ENCODE results near the gene CCHCR1. TPM values are rescaled to one million over a fixed set of nuclear protein-coding genes. Genes with fewer than 3 reads are reported as not detected.

Gene CCHCR1
- total RNA-seq, 2 donors from 2014 or later, result 20.3 to 37.4 TPM

DNA sequence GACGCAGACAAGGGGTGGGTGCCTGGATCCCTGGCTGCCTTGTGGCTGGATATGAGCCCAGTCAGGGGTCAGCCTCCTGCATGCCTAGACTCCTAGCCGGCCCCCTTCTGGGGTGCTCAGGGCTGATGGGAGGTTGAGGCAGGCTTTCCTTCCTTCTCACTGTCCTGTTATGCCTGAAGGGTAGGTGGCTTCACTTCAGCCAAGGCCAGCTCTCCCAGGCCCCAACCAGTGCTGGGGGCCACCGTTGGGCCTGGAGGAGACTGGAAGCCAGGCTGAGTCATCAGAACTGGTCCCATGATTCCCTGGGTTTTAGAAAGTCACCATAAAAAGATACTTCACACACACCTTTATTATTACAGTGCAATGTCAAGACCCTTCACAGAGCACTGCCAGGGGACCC, 15.8 kb upstream of the CCHCR1 start:
- no peak overlapping the region for H3K4me3 ChIP-seq
- H3K36me3 ChIP-seq, result no peaks in the 10 kb centered on the region
- no peaks in the 10 kb centered on the region for H3K4me1 ChIP-seq (replicated peaks)
- TF ChIP-seq, protein P1, sequence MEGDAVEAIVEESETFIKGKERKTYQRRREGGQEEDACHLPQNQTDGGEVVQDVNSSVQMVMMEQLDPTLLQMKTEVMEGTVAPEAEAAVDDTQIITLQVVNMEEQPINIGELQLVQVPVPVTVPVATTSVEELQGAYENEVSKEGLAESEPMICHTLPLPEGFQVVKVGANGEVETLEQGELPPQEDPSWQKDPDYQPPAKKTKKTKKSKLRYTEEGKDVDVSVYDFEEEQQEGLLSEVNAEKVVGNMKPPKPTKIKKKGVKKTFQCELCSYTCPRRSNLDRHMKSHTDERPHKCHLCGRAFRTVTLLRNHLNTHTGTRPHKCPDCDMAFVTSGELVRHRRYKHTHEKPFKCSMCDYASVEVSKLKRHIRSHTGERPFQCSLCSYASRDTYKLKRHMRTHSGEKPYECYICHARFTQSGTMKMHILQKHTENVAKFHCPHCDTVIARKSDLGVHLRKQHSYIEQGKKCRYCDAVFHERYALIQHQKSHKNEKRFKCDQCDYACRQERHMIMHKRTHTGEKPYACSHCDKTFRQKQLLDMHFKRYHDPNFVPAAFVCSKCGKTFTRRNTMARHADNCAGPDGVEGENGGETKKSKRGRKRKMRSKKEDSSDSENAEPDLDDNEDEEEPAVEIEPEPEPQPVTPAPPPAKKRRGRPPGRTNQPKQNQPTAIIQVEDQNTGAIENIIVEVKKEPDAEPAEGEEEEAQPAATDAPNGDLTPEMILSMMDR (IDR thresholded peaks at IDR 0.05), result no peak
- TF ChIP-seq POLR2A (IDR thresholded peaks at IDR 0.05), result no peak
- no peak for TF ChIP-seq POLR2AphosphoS5 (IDR thresholded peaks at IDR 0.05)
- intact Hi-C loops (cut with DNase I), result no loop called here
- H3K27ac ChIP-seq, result no peak overlapping the region
- 51% methylated on average over 3 of the region's 3 CpGs for WGBS
- no peaks in the 10 kb centered on the region for H3K9me3 ChIP-seq
- no peaks in the 10 kb centered on the region for H3K27me3 ChIP-seq (replicated peaks; ENCODE audit: insufficient read depth)
- no peak for DNase-seq (ENCODE audit: low spot score)

DNA sequence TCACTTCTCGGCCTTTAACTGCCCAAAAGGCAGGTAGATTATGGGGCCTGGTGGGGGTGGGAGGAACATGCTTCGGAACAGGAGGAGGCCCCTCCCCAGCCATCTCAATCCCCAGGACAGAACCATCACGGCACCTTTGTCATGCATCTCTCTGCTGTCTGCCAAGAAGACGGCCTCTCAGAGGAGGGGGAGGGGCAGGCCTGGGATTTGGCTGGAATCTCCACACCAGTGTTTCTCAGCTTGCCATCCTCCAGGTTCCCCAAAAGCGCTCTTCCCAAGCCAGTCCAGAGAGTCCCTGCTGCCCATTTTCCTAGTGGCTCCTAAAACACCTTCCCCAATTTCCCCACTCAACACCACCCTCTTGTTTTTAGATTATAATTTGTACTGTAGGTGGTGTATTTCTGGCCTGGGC, 15.4 kb upstream of the CCHCR1 start:
- no peak overlapping the region for H3K27ac ChIP-seq
- WGBS, result 69% methylated on average over 5 of the region's 5 CpGs
- no peaks in the 10 kb centered on the region for H3K4me1 ChIP-seq (replicated peaks)
- no peak overlapping the region for H3K4me3 ChIP-seq
- TF ChIP-seq POLR2A (IDR thresholded peaks at IDR 0.05) (no peak), POLR2AphosphoS5 (IDR thresholded peaks at IDR 0.05) (no peak)
- TF ChIP-seq, protein P1 (IDR thresholded peaks at IDR 0.05), result no peak
- H3K9me3 ChIP-seq, result no peaks in the 10 kb centered on the region
- H3K27me3 ChIP-seq (replicated peaks; ENCODE audit: insufficient read depth), result no peaks in the 10 kb centered on the region
- DNase-seq (ENCODE audit: low spot score), result no peak
- no peaks in the 10 kb centered on the region for H3K36me3 ChIP-seq
- intact Hi-C loops (cut with DNase I), result no loop called here

DNA sequence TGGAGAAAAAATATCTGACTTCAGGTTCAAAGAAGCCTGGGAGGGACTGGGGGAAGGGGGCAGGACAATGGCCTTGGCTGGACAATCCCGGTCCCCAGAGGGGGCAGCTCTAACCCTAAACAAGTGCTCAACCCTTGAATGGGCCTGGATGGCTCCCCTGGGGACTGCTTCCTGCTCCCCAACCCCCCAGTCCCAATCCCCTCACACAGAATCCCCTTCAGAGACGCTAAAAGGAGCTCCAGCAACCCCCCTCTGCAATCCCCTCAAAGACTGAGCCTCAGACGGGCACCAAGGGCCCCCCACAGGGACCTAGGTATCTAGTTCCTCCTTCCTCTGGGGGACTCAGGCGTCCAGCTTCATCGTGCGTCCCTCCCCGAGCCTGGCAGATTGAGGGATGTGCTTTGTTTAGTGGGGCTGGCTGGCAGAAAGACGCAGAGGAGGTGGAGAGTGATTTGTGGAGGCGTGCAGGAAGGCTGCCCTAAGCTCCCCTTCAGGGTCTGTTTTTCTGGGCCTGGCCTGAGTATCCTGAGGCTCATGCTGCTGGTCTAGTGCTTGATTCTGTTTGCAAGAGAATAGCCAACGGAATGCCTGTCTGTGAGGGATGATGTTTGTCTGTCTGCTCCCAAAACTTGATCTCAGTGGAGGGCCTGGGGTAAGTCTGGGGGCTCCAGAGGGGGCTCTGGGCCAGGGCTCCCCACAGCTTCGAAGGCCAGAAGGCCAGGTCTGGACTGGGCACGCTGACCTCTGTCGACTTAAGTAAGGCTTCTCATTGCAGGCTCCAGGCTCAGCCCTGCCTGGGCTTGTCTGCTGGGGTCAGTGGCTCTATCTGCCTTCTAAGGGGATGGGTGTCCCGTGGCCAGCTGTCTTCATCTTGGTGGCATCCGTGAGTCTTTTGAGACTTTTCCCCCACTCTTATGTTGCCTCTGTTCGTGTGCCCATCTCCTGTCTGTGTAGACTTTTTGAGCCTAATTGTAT, 14.6 kb upstream of the CCHCR1 start:
- Histone ChIP-seq H3K4me1 (replicated peaks) (no peaks in the 10 kb centered on the region), H3K27ac (no peak overlapping the region), H3K9me3 (no peaks in the 10 kb centered on the region), H3K27me3 (replicated peaks; ENCODE audit: insufficient read depth) (no peaks in the 10 kb centered on the region), H3K4me3 (no peak overlapping the region), H3K36me3 (no peaks in the 10 kb centered on the region)
- intact Hi-C loops (cut with DNase I), result no loop called here
- TF ChIP-seq POLR2AphosphoS5 (IDR thresholded peaks at IDR 0.05) (no peak), POLR2A (IDR thresholded peaks at IDR 0.05) (no peak)
- TF ChIP-seq, protein P1 (IDR thresholded peaks at IDR 0.05), result no peak
- DNase-seq (ENCODE audit: low spot score), result no peak
- WGBS, result 66% methylated on average over 16 of the region's 16 CpGs

GRCh38 chr6:31170987-31171671, 13.5 kb upstream of the CCHCR1 start:
- H3K4me3 ChIP-seq, result no peak overlapping the region
- H3K4me1 ChIP-seq (replicated peaks), result no peaks in the 10 kb centered on the region
- H3K27ac ChIP-seq, result no peak overlapping the region
- intact Hi-C loops (cut with DNase I), result no loop called here
- TF ChIP-seq, protein P1 (IDR thresholded peaks at IDR 0.05), result no peak
- TF ChIP-seq POLR2A (IDR thresholded peaks at IDR 0.05) (no peak), POLR2AphosphoS5 (IDR thresholded peaks at IDR 0.05) (no peak)
- WGBS, result 92% methylated on average over 10 of the region's 10 CpGs
- no peaks in the 10 kb centered on the region for H3K36me3 ChIP-seq
- H3K9me3 ChIP-seq, result no peaks in the 10 kb centered on the region
- H3K27me3 ChIP-seq (replicated peaks; ENCODE audit: insufficient read depth), result no peaks in the 10 kb centered on the region
- DNase-seq (ENCODE audit: low spot score), result no peak

Data from prostate gland (tissue), 2 donors.